GM12865 (cell line): ENCODE data around the gene SLC17A6.

ENCODE experiments used
- DNase-seq: peaks from one replicate; pipeline ENCODE4 v3.0.0; 2010; ENCODE audit warnings: low read depth
- H3K4me3 ChIP-seq: 2 replicates; pipeline ENCODE4 v1.5.1; 2011; ENCODE audit warnings: mild to moderate bottlenecking, low read depth, low read length, control low read depth
- CTCF ChIP-seq: IDR thresholded peaks from 2 replicates; pipeline ENCODE4 v1.5.1; 2011; ENCODE audit warnings: low read length, control low read depth, low read depth, inconsistent platforms; ENCODE audit not compliant: insufficient read depth; ENCODE audit errors: missing control alignments

SLC17A6 gene

GRCh38 chr11:22337596-22338485 is at the start of gene SLC17A6:
Gene SLC17A6, plus strand, starts transcription at chr11:22338381. Its CDS starts 153 bp downstream, at chr11:22338534.
- no peak for TF ChIP-seq CTCF
- peak; percentile 37 for DNase-seq
- no peak within 1 kb of the TSS for H3K4me3 ChIP-seq

- no peak overlapping the region for H3K4me3 ChIP-seq
- TF ChIP-seq CTCF: no peak
- DNase-seq: no peak
Measured at GRCh38 chr11:22302368-22302767, 35.8 kb upstream of the SLC17A6 start.

- H3K4me3 ChIP-seq: no peak overlapping the region
- TF ChIP-seq CTCF: peak; percentile 43
- peak; percentile 26 for DNase-seq
Measured at GRCh38 chr11:22304337-22304961, 33.7 kb upstream of the SLC17A6 start.

- no peak overlapping the region for H3K4me3 ChIP-seq
- DNase-seq: no peak
- TF ChIP-seq CTCF: no peak
Measured at GRCh38 chr11:22317656-22318055, 20.5 kb upstream of the SLC17A6 start.

- DNase-seq: no peak
- no peak overlapping the region for H3K4me3 ChIP-seq
- TF ChIP-seq CTCF: no peak
Measured at GRCh38 chr11:22331771-22332170, 6.4 kb upstream of the SLC17A6 start.

GRCh38 chr11:22336587-22336986 is 1.6 kb upstream of the SLC17A6 start:
- no peak overlapping the region for H3K4me3 ChIP-seq
- TF ChIP-seq CTCF: no peak
- DNase-seq: no peak
